Activated CD8-positive, alpha-beta memory T cell treated with anti-CD3 and anti-CD28 coated beads, Interleukin-2, amount 50 U/mL, for 4 hours (primary cell): ENCODE results near the gene SLC25A21.
"Not testable (repeated sequence)": the region's sequence is repeated elsewhere in the genome, so short reads cannot be mapped to it uniquely, and the experiment has no call there.

Experiments used
- DNase-seq: peaks from one replicate; pipeline ENCODE4 v3.0.0-alpha.2; 2020

The SLC25A21 gene

GRCh38 chr14:36816481-36816880, 355.9 kb downstream of the SLC25A21 start:
- no peak for DNase-seq

DNA sequence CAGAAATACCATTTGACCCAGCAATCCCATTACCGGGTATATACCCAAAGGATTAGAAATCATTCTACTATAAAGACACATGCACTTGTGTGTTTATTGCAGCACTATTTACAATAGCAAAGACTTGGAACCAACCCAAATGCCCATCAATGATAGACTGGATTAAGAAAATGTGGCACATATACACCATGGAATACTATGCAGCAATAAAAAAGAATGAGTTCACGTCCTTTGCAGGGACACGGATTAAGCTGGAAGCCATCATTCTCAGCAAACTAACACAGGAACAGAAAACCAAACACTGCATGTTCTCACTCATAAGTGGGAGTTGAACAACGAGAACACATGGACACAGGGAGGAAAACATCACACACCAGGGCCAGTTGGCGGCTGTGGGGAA, 357.6 kb downstream of the SLC25A21 start:
- DNase-seq: not testable (repeated sequence)

DNA sequence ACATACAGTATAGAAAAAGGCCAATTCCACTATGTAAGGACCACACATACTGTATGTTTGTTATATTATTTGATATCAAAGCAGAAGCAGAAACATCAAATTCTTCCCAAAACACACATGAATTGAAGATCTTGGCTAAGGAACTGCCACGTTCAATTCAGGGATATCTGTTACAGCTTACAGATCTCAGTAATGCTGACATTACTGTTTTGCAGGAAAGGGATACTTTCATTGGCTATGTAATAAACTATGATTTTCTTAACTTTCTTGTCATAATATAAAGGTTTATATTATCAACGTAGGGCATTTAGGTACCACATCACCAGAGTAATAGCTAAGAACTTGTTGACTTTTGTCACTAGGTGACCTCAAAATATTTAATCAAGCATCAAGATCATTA, 362.2 kb downstream of the SLC25A21 start:
- no peak for DNase-seq

DNA sequence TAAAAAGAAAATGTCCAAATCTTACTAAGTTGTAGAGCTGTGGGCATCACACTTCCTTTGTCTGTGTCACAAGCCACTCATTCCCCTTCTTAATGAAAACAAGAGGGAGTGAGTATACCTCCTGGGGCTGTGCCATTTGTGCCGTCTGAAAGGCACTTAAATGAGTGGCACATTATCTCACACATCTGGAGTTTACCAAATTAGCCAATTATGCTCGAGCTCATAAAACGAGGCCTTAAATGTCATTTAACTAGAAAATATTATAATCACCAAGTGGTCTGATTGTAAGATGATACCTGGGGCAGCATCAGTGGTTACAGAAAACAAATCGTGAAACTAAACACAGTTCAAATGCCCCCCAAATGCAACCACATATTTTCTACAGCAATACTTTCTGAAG, 364.7 kb downstream of the SLC25A21 start:
- DNase-seq: no peak

- no peak for DNase-seq
These were observed 367.3 kb downstream of the SLC25A21 start for GRCh38 chr14:36805131-36805559.

GRCh38 chr14:36797634-36798033, 374.8 kb downstream of the SLC25A21 start:
- no peak for DNase-seq

DNA sequence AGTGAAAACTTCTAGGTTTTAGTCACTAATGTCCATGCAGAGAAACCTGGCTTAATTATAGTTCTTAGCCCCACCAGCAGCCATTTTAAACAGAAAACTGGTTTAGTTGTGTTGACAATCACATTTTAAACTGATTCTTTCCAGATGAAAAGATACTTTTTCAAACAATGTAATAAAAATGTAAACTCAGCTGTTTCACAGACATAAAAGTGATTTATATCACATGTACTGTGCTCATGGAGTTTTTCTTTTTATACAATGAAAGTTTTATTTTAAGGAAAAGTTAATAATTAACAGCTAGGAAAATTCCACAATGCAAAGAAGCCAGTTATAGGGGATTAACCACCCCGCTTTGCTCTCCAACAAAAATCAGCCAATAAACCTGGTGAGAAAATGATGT, 381.0 kb downstream of the SLC25A21 start:
- DNase-seq: no peak

GRCh38 chr14:36785511-36785910, 386.9 kb downstream of the SLC25A21 start:
- DNase-seq: no peak

DNA sequence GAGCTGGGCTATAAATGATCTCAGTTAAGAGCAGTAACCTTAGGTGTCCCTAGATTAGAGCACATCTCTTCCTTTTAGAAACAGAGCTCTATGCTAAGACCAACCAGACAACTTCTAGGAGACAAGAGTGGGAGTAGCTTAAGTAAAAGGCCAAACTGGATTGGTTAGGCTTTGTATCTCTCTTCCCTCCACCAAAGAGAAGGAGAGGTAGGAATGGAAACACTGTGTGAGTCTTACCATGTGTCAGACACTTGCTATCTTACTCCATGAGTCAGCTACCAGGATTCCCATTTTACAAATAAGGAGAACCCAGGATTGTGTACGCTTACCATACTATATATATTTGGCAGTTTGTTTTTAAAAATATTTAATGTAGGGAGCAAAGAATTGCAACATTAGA, 387.9 kb downstream of the SLC25A21 start:
- DNase-seq: no peak

DNA sequence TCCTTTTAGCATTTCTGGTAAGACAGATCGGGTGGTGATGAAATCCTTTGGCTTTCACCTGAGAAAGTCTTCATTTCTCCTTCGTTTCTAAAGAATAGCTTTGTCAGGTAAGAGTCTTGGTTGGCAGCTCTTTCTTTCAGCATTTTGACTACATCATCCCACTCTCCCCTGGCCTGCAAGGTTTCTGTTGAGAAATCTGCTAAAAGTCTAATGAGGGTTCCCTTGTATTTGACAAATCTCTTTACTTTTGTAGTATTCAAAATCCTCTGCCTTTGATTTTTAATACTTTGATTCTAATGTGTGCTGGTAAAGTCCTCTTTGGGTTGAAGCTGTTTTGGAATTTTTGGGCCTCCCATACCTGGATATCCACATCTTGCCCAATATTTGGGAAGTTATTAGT, 390.5 kb downstream of the SLC25A21 start:
- no peak for DNase-seq

- no peak for DNase-seq
These were observed 398.8 kb downstream of the SLC25A21 start for GRCh38 chr14:36773558-36773957.

DNA sequence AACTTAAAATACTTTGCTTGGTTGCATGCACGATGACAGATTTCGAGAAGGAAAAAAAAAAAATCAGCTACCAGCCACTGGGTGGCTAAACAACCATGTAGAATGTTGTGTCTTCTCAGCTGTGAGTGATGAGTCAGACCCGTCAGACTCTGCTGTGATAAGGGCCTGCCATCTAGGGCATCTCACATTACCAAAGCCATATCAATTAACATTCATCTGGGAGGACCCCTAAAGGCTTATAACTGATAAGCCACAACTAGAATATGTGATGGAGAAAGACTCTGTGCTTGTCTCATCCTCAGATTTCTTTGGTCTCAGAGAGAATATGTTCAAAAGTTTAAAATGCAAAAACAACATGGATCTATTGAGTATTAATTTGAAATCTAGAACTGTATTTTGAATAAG, 399.3 kb downstream of the SLC25A21 start:
- no peak for DNase-seq

GRCh38 chr14:36771028-36771640, 401.3 kb downstream of the SLC25A21 start:
- no peak for DNase-seq

GRCh38 chr14:36768638-36769337, 403.6 kb downstream of the SLC25A21 start:
- DNase-seq: no peak

GRCh38 chr14:36767603-36768281, 404.7 kb downstream of the SLC25A21 start:
- no peak for DNase-seq

DNA sequence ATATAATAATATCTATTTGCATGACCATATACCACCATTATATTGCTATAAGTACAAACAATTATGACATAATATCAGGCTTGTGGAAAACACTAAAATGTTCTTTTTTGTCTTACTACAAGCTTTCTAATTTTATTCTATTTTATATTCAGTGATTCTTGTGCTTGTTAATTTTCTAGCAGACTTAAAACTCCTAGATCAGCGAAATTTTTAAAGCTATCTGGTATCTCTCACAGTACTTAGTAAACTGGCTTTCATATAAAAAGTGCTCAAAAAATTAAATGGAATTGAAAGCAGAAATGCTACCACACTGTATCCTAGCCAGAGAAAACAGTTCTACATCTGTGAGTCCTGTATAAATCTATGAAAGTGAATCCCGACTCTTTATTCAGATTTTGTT, 405.4 kb downstream of the SLC25A21 start:
- DNase-seq: no peak

DNA sequence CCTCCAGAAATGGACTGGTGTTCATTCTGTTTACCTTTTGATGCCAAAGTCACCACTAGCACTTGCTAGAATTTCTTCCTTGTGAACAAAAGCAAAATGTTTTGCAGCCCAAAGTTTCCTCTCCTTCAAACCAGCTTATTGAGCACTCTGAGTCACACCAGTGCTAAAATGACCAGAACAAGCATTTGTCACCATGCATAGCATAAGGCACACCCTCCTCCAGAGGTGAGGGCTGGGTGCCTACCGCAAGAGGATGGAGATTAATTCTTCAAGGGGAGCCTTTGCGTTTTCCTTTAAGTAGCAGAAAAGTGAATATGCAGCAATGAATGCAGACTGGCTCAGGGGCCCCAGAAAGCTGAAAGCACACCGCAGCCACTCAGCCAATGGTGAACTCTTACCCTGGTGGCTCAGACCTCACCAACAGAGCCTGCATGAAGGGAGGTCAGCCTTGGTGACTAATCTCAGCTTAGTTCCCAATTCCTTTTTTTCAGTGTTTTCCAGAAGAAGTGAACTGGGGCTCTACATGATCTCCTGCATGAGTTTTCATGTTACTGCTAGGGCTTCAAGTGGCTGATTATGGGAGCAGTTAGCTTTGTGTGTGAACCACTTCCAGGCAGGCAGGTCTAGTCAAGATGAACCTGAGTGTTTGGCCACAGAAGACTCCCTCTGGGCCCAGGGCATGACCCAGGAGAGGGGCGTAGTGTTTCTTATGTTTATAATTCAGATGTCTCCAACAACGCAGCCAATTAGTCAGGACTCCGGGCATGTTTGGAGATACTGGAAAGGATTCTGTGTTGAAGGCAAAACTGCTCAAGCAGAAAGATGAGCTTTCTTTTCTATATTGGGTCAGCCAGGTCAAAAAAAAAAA, 414.4 kb downstream of the SLC25A21 start:
- no peak for DNase-seq

- DNase-seq: no peak
These were observed 416.2 kb downstream of the SLC25A21 start for GRCh38 chr14:36756226-36756625.

- DNase-seq: no peak
These were observed 416.6 kb downstream of the SLC25A21 start for GRCh38 chr14:36755756-36756155.

GRCh38 chr14:36751920-36752319, 420.5 kb downstream of the SLC25A21 start:
- no peak for DNase-seq

- no peak for DNase-seq
These were observed 421.3 kb downstream of the SLC25A21 start for GRCh38 chr14:36751106-36751505.

DNA sequence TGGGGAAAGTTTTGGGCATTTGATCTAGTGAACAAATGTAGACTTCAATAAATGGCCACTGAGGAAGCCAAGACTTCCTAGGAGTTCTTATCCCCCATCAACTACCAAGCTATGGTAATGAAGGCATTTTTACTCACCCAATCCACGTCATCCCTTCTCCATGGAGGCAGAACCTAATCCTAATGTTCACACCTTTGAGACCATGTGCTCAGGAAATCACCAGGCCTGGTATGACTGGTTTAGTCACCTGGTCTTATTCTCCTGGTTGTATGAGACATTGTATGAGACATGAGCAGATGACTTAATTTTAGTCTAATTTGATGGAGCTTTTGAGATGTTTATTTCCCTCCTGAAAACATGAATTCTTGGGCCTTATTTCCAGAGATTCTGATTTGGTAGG, 422.2 kb downstream of the SLC25A21 start:
- no peak for DNase-seq

DNA sequence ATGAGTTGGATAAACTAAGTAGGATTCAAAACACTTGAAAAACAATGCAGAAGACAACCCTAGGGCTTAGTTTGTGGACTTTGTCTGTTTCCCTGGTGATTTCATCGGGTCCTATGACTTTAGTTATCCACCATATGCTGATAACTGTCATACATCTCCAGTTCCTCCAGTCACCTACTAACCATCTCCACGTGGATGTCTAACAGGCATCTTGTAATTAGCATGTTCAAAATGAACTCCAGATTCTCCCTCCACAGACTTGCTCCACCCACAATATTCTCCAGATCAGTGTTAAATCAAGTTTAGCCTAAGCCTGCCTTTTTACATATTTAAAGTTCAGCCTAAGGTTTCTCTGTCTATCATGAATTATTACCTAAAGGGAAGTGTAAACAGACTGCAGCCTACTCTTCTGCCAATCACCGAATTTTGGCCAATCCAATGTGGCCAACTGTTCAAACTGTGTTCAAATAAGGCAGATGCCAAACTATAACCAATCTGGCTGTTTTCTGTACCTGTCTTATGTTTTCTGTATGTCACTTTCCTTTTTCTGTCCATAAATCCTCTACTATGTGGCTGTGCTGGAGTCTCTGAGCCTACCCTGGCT, 423.7 kb downstream of the SLC25A21 start:
- no peak for DNase-seq
